ENCODE measurements around the gene IFT52.

Gene IFT52, protein sequence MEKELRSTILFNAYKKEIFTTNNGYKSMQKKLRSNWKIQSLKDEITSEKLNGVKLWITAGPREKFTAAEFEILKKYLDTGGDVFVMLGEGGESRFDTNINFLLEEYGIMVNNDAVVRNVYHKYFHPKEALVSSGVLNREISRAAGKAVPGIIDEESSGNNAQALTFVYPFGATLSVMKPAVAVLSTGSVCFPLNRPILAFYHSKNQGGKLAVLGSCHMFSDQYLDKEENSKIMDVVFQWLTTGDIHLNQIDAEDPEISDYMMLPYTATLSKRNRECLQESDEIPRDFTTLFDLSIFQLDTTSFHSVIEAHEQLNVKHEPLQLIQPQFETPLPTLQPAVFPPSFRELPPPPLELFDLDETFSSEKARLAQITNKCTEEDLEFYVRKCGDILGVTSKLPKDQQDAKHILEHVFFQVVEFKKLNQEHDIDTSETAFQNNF

DNA sequence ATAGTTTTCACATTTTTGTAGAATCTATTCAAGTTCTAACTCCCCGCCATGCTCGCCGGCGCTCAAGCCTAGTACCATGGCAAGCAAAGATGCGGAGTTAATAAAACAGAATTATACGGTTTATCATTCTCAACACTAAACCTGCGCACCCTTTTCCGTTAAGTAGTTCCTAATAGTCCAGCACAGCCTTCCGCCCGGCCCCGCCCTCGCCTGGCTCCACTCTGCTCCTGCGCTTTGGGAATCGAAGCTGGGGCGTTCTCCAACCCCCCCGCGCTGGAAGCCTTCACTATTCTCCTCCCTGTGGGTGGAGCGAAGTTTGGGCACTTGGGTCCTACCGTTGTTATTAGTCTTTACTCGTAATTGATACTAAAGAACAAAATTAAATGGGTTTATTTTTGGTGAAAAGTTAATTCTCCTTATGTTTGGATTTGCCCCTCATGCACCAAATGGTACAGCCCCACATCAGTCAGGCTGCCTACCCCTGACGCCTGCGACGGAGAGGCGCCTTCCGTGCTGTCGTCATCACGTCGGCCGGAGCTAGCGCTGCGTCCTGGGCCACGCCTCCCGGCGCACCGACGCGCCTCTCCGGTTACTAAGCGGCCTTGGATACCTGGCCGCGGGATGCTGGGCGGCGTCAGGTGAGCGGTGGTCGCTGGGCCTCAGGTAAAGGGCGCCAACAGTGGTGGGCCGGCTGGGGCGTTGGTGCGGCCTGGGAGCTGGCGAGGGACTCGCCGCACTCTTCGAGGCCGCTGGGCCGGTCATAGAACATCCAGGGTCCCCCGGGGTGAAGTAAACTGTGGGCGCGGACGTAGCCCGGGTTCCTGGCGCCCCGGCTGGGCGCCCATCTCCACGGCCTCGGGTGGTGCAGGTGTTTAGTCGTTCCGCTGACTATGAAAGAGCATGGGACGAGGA, at the start of gene IFT52:
TSS of gene IFT52 (plus strand) at position 546 of the 912 bp plus-strand sequence. CDS start 3,762 bp downstream, outside the sequence.
- peak; percentile 97 for DNase-seq

- DNase-seq = no peak
Observed at GRCh38 chr20:43541214-43541613, 49.5 kb upstream of the IFT52 start.

- DNase-seq = no peak
Observed at GRCh38 chr20:43542161-43542560, 48.6 kb upstream of the IFT52 start.

DNA sequence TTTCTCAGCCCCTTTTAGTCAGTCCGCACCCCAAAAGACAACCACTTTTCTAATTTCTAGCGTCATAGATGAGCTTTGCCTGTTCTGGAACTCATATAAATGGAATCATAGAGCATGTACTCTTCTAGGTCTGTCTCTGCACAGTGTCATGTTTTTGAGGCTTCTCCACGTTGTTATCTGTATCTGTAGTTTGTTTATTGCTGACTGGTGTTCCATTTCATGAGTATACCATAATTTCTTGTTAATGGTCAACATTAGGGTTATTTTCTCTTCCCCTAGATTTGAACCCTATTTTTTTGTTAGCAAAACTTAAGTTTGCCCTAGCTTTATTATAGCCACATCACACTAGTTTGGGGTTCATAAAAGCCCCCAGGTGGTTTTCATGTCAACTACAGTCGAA, 48.1 kb upstream of the IFT52 start:
- no peak for DNase-seq

GRCh38 chr20:43543138-43543537, 47.6 kb upstream of the IFT52 start:
- no peak for DNase-seq

GRCh38 chr20:43544501-43544900, 46.2 kb upstream of the IFT52 start:
- no peak for DNase-seq

GRCh38 chr20:43545837-43546578, 44.7 kb upstream of the IFT52 start:
- no peak for DNase-seq

DNA sequence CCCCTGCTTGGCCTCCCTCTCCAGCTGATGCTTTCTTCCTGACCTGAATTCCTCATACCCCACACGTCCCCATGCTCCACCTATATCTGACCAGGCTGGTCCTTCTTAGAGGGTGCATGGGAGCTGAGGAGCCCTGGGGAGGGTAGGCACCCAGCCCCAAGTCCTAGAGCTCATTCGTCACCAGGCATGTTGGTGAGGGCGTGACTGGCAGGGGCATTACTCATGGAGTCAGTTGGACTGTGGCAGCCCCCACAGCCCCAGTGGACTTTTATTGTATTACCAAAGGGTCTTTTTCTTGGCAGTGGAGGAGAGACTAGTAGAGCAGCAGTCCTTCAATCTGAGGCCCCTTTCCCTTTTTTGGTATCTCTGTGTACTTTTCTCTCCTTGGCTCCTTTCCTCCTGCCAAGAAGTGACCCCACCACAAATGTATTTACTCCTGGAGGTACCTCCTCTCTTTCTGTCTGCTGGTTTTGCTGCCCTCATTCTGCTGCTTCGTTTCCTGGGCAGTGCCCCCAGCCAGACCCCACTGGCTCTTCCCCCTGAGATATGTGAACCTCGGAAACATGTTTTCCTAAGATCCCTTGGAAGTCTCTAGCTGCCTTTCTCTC, 42.4 kb upstream of the IFT52 start:
- no peak for DNase-seq

- no peak for DNase-seq
Observed at GRCh38 chr20:43549416-43550065, 41.2 kb upstream of the IFT52 start.

- no peak for DNase-seq
Observed at GRCh38 chr20:43550456-43550855, 40.3 kb upstream of the IFT52 start.

GRCh38 chr20:43554369-43554768, 36.4 kb upstream of the IFT52 start:
- DNase-seq = no peak

GRCh38 chr20:43558412-43559146, 32.2 kb upstream of the IFT52 start, which contains the start of gene SGK2:
Gene SGK2 (plus strand): TSS chr20:43559027. CDS start chr20:43566496, 7,469 bp downstream.
- DNase-seq = no peak

- no peak for DNase-seq
Observed at GRCh38 chr20:43559147-43559987, 31.4 kb upstream of the IFT52 start.

GRCh38 chr20:43560974-43561373, 29.8 kb upstream of the IFT52 start:
- DNase-seq = no peak

GRCh38 chr20:43563429-43563828, 27.3 kb upstream of the IFT52 start:
- DNase-seq = no peak

DNA sequence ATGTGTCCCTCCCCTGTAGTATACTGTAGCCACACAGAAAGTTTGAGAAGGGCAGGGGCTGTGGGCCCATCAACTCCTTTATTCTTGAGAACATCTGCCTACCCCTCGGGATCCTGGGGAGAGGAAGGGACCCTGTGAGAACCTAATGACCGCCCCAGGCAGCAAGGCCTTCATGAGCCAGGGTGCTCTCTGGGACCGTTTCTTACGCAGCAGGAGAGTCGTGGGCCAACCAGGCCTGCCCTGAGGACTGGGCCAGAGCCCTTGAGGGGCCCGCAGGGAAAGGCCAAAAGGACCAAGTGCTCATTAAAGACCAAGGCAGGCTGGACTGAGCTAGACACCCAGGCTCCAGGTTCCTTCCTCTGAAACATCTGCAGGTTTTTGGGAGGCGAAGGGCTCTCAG, 26.7 kb upstream of the IFT52 start:
- DNase-seq = no peak

DNA sequence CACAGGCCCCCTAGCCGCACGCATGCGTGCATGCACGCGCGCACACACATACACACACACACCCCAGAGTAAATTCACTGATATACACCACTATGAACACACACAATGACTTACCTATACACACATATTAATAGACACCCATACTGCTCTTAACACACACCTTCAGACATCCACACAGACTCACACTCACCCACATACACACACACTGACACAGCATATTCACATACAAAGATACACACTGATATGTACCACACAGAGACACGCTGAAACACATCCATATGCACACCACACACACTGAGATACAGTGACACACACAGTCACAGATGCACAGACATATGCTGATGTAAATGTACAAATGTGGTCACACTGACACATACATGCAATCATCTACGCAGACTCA, 26.3 kb upstream of the IFT52 start:
- DNase-seq = no peak

DNA sequence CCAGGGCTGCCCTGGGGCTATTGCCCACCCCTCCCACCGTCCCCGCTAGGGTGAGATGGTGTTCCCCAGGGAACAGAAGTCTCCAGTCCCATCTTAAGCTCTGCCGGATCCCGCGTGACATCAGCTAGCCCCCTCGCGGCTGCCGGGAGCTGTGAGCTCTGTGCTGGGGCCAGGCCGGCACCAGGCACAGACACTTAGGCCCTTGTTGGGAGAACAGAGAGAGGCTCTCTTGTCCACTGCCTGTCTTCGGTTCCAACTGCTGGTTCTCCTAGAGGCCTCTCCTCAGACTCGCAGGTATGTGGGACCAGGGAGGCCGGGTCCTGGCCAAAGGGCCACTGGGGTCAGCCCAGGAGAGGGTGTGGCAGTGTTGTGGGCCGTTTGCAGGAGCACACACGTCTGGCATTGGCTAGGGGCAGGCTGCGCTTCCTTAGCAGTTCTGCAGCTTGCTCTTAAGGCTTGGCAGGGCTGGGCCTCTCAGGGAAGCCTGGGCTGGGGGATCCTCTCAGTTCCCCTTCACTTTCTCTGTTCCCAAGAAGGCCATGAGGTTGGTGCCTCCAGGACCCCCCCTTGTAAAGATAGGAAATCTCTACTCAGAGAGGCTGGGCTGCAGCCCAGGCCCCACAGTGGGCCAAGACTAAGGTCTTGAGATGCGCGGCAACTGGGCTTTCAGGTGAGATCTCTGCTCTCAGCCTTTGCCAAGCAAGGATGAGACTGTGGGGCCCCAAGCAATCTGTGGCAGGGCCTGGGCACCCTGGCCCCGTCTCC, 25.6 kb upstream of the IFT52 start:
- DNase-seq = no peak

GRCh38 chr20:43565758-43566104, 25.0 kb upstream of the IFT52 start:
- no peak for DNase-seq

- no peak for DNase-seq
Observed at GRCh38 chr20:43567477-43567876, 23.3 kb upstream of the IFT52 start.

Measured in NCI-H2171 treated with DMSO at 0.1 percent for 48 hours (cell line).